Transverse colon (tissue), 3 donors: ENCODE measurements around the gene PAN3.

Source experiments
- POLR2A ChIP-seq: fragments of 450-650 bp; IDR thresholded peaks from one replicate; pipeline ENCODE4 v1.6.1; 2016; ENCODE audit warnings: antibody characterized with exemption, mild to moderate bottlenecking, moderate library complexity
- POLR2AphosphoS5 ChIP-seq, 3 donors: sonication (generic); formaldehyde crosslinking; IDR thresholded peaks; one replicate each; pipeline ENCODE4 v1.6.1; 2016; ENCODE audit warnings: antibody characterized with exemption in 3 of 3

- TF ChIP-seq POLR2A (no peak), POLR2AphosphoS5 (IDR thresholded peaks at IDR 0.05) (no peak)
Measured at GRCh38 chr13:28110414-28110813, 27.9 kb upstream of the PAN3 start.
